ENCODE results near the gene NKAPL. TPM values are rescaled to one million over a fixed set of nuclear protein-coding genes. Genes with fewer than 3 reads are reported as not detected.

Gene NKAPL
- total and polyA plus RNA-seq, 2 of the 13 experiments (the other 11 are each of a cell fraction or from before 2014, with no cell fraction given): not detected

- 0 out of 2 replicates have a peak, but pooled peaks have one; percentile 15 for TF ChIP-seq TCF7 (IDR thresholded peaks at IDR 0.05; ENCODE audit: low read depth)
- no peak for TF ChIP-seq ZNF784 (CRISPR knock-in tag; IDR thresholded peaks at IDR 0.05; ENCODE audit: borderline replicate concordance)
- peak; percentile 40; the same call in 1 of the 2 replicates for TF ChIP-seq ZZZ3 (CRISPR knock-in tag; IDR thresholded peaks at IDR 0.05; ENCODE audit: borderline replicate concordance)
- TF ChIP-seq TP53 (CRISPR knock-in tag; conservative IDR thresholded peaks at IDR 0.05): no peak
- TF ChIP-seq E2F2 (CRISPR knock-in tag; IDR thresholded peaks at IDR 0.05; ENCODE audit: borderline replicate concordance): no peak
- TF ChIP-seq HOXA7 (CRISPR knock-in tag; IDR thresholded peaks at IDR 0.05): no peak
- TF ChIP-seq ZNF780A (CRISPR knock-in tag; IDR thresholded peaks at IDR 0.05): no peak
- TF ChIP-seq ZNF292 (CRISPR knock-in tag; IDR thresholded peaks at IDR 0.05; ENCODE audit: borderline replicate concordance, low read depth): no peak; the same call in 1 of the 2 replicates
- peak; percentile 50 for TF ChIP-seq RAD21 (CRISPR knock-in tag; IDR thresholded peaks at IDR 0.05)
- TF ChIP-seq ZNF652 (CRISPR knock-in tag; IDR thresholded peaks at IDR 0.05; ENCODE audit: borderline replicate concordance, low read depth): no peak
- TF ChIP-seq NBN (conservative IDR thresholded peaks at IDR 0.05): no peak
- TF ChIP-seq SOX13 (IDR thresholded peaks at IDR 0.05): 0 out of 2 replicates have a peak, but pooled peaks have one; percentile 34
- TF ChIP-seq SOX13 (CRISPR knock-in tag; conservative IDR thresholded peaks at IDR 0.05 in 1 of 2, IDR thresholded peaks at IDR 0.05 in 1 of 2): peak in 1 of 2 experiments; percentile 6; a peak in 1 of 4 replicates
- no peak; the same call in none of the 2 replicates for TF ChIP-seq NKX3-1 (CRISPR knock-in tag; IDR thresholded peaks at IDR 0.05)
- TF ChIP-seq ZNF224 (CRISPR knock-in tag; IDR thresholded peaks at IDR 0.05): no peak
- peak; percentile 95 for TF ChIP-seq NFKB2 (CRISPR knock-in tag; IDR thresholded peaks at IDR 0.05; ENCODE audit: borderline replicate concordance)
- TF ChIP-seq ZNF749 (CRISPR knock-in tag; IDR thresholded peaks at IDR 0.05; ENCODE audit: borderline replicate concordance): peak; percentile 61
- 0 out of 2 replicates have a peak, but pooled peaks have one; percentile 23 for TF ChIP-seq ZNF225 (CRISPR knock-in tag; IDR thresholded peaks at IDR 0.05)
- TF ChIP-seq PLSCR1 (CRISPR knock-in tag; IDR thresholded peaks at IDR 0.05; ENCODE audit: borderline replicate concordance): no peak
- TF ChIP-seq ZNF441 (CRISPR knock-in tag; IDR thresholded peaks at IDR 0.05; ENCODE audit: borderline replicate concordance): no peak
- no peak for TF ChIP-seq EP300 (IDR thresholded peaks at IDR 0.05; ENCODE audit: low read depth in 2 of 2, low read length in 2 of 2)
- TF ChIP-seq EP300 (CRISPR knock-in tag; IDR thresholded peaks at IDR 0.05; ENCODE audit: borderline replicate concordance): no peak
- TF ChIP-seq POLR2AphosphoS5 (IDR thresholded peaks at IDR 0.05; ENCODE audit: low read depth, low read length): peak; percentile 78
- no peak for TF ChIP-seq MED8 (CRISPR knock-in tag; IDR thresholded peaks at IDR 0.05; ENCODE audit: insufficient replicate concordance)
- no peak for TF ChIP-seq ZNF589 (CRISPR knock-in tag; conservative IDR thresholded peaks at IDR 0.05)
Measured at GRCh38 chr6:28218312-28219248, 40.5 kb upstream of the NKAPL start (continued).

Data from HepG2 (cell line).